Naive thymus-derived CD4-positive, alpha-beta T cell (primary cell): ENCODE data around the gene LGALS8. TPM values are rescaled to one million over a fixed set of nuclear protein-coding genes. Genes with fewer than 3 reads are reported as not detected.
A peak's percentile ranks its signal among the peaks of the same experiment; 100 is the strongest.
"Not testable (repeated sequence)": the region's sequence is repeated elsewhere in the genome, so short reads cannot be mapped to it uniquely, and the experiment has no call there.

ENCODE experiments used
- ATAC-seq: fragments of 150-1000 bp; cut with Tn5 transposase; 2 replicates; pipeline ENCODE4 v1.10.0; 2021; ENCODE audit warnings: mild to moderate bottlenecking, moderate library complexity
- CTCF ChIA-PET: fragments of 350-600 bp; sonication (Branson Sonifier 250); formaldehyde crosslinking; loops from one replicate; lab custom pipeline; 2021; ENCODE audit warnings: antibody characterized with exemption; lab: Charles Lee
- POLR2A ChIA-PET: fragments of 350-600 bp; sonication (Branson Sonifier 250); formaldehyde crosslinking; loops from one replicate; lab custom pipeline; 2021; ENCODE audit warnings: antibody characterized with exemption, inconsistent platforms; lab: Charles Lee
- DNase-seq, 9 donors: peaks; one replicate each; pipeline versions ENCODE4 v3.0.0 to v3.0.0-alpha.2; 2020 to 2022; ENCODE audit warnings: mixed read lengths in 1 of 9
- H3K27ac ChIP-seq: one replicate; pipeline ENCODE4 v1.7.0; 2013; ENCODE audit warnings: mild to moderate bottlenecking, low read depth, low read length, moderate library complexity
- H3K27me3 ChIP-seq, 2 donors: one replicate each; pipeline ENCODE4 v1.7.0; 2013; ENCODE audit warnings: low read length in 2 of 2, mild to moderate bottlenecking in 2 of 2, moderate library complexity in 2 of 2; ENCODE audit not compliant: control insufficient read depth in 2 of 2, insufficient read depth in 2 of 2
- H3K36me3 ChIP-seq, 3 experiments: 1 replicate in 2 of 3; 2 replicates in 1 of 3; pipeline ENCODE4 v1.7.0; 2013; ENCODE audit warnings: low read length in 3 of 3, mild to moderate bottlenecking in 3 of 3, moderate library complexity in 1 of 3; ENCODE audit not compliant: insufficient read depth in 3 of 3, control insufficient read depth in 2 of 3
- H3K4me1 ChIP-seq, 2 donors: one replicate each; pipeline ENCODE4 v1.7.0; 2013; ENCODE audit warnings: low read length in 2 of 2, mild to moderate bottlenecking in 2 of 2, moderate library complexity in 1 of 2; ENCODE audit not compliant: control insufficient read depth in 2 of 2, insufficient read depth in 2 of 2
- H3K4me3 ChIP-seq: 2 replicates; pipeline ENCODE4 v1.7.0; 2013; ENCODE audit warnings: mild to moderate bottlenecking, low read length
- H3K9me3 ChIP-seq, 3 experiments: 1 replicate in 2 of 3; 2 replicates in 1 of 3; pipeline ENCODE4 v1.7.0; 2013; ENCODE audit warnings: low read length in 3 of 3; ENCODE audit not compliant: control insufficient read depth in 2 of 3
- H3K27ac Mint-ChIP-seq, 9 donors: one replicate each; pipeline ENCODE4 v1.8.0; 2020 to 2022; ENCODE audit warnings: mixed read lengths in 9 of 9, mild to moderate bottlenecking in 8 of 9, moderate library complexity in 5 of 9, inconsistent platforms in 2 of 9
- H3K27me3 Mint-ChIP-seq, 5 donors: one replicate each; pipeline ENCODE4 v1.8.0; 2021 to 2022; ENCODE audit warnings: mixed read lengths in 5 of 5, mild to moderate bottlenecking in 1 of 5
- H3K36me3 Mint-ChIP-seq, 5 donors: one replicate each; pipeline ENCODE4 v1.8.0; 2020 to 2022; ENCODE audit warnings: mixed read lengths in 5 of 5, mild to moderate bottlenecking in 3 of 5, inconsistent platforms in 1 of 5
- H3K4me1 Mint-ChIP-seq, 7 donors: one replicate each; pipeline ENCODE4 v1.8.0; 2020 to 2022; ENCODE audit warnings: mixed read lengths in 7 of 7, mild to moderate bottlenecking in 3 of 7, inconsistent platforms in 1 of 7
- H3K4me3 Mint-ChIP-seq, 10 donors: one replicate each; pipeline ENCODE4 v1.8.0; 2020 to 2022; ENCODE audit warnings: mild to moderate bottlenecking in 10 of 10, mixed read lengths in 10 of 10, moderate library complexity in 6 of 10, inconsistent platforms in 2 of 10
- H3K9me3 Mint-ChIP-seq, 11 donors: one replicate each; pipeline ENCODE4 v1.8.0; 2020 to 2022; ENCODE audit warnings: mixed read lengths in 11 of 11, mild to moderate bottlenecking in 4 of 11, inconsistent platforms in 1 of 11, moderate library complexity in 1 of 11
- intact Hi-C, 2 donors: fragments of 100-400 bp; cut with micrococcal nuclease; formaldehyde crosslinking; loops; one replicate each; pipeline ENCODE4 v1.15.1; 2023
- polyA plus RNA-seq, 2 donors: library from polyadenylated mRNA; unstranded; fragments of 300-500 nt; fragmentation: Illumina TruSeq; gene quantifications; one replicate each; pipeline ENCODE4 v1.2.3, GENCODE V29; 2021
- total RNA-seq, 6 experiments: library from RNA in 5 of 6; stranded (reverse) in 5 of 6; gene quantifications; 1 replicate in 5 of 6; 2 replicates in 1 of 6; pipeline ENCODE4 v1.2.3 and lab custom pipeline; 2021 to 2026

Gene LGALS8
- total and polyA plus RNA-seq, 7 experiments from 2014 or later, result 41.3 to 143 (median 125) TPM

DNA sequence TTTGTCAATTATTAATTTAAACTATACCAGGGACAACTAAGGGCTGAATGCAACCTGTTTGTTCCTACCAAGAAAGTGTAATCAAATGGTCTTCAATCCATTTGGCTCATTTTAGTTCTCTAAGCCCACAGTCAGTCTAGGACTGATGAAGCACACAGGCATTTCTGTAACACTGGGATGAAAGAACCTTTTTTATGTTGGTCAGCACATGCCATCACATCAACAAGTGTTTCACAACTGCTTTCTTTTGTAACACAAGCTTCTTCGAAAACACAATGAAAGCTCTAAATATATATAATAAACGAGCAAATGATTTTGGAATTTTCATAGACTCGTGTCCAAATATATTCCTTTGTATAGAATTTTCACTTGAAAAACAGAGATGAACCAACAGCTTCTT lies 51.7 kb downstream of the LGALS8 start:
- peaks cover 10 to 63% (median 39%) of the 10 kb centered on the region in 3 experiments for H3K36me3 ChIP-seq
- H3K27ac Mint-ChIP-seq, result no peak overlapping the region
- H3K4me3 ChIP-seq, result no peak overlapping the region
- peaks cover 8 to 49% (median 37%) of the 10 kb centered on the region in 5 donors for H3K36me3 Mint-ChIP-seq
- no peaks in the 10 kb centered on the region for H3K27me3 Mint-ChIP-seq
- H3K27me3 ChIP-seq, result no peaks in the 10 kb centered on the region
- no peak for ATAC-seq
- DNase-seq, result no peak
- no peaks in the 10 kb centered on the region for H3K4me1 ChIP-seq
- H3K9me3 ChIP-seq, result no peaks in the 10 kb centered on the region
- intact Hi-C loops, result loop anchor here in 1 of 2 donors (2.0 kb wide), 1 partner anchor 13 kb away; no protein-coding TSS in a partner anchor
- H3K4me3 Mint-ChIP-seq, result no peak overlapping the region
- H3K27ac ChIP-seq, result no peak overlapping the region
- H3K4me1 Mint-ChIP-seq, result peaks cover 0 to 4% (median 0%) of the 10 kb centered on the region in 7 donors
- ChIA-PET POLR2A (no interaction called here), CTCF (no interaction called here)
- H3K9me3 Mint-ChIP-seq, result no peaks in the 10 kb centered on the region

- peaks cover 10 to 59% (median 39%) of the 10 kb centered on the region in 3 experiments for H3K36me3 ChIP-seq
- Mint-ChIP-seq H3K9me3 (no peaks in the 10 kb centered on the region), H3K4me3 (no peak overlapping the region), H3K4me1 (peaks cover 0 to 4% (median 0%) of the 10 kb centered on the region in 7 donors), H3K27ac (peak overlapping the region in 4 of 9 donors; percentile 11 to 49 (median 31)), H3K27me3 (no peaks in the 10 kb centered on the region), H3K36me3 (peaks cover 8 to 49% (median 38%) of the 10 kb centered on the region in 5 donors)
- ChIA-PET CTCF (no interaction called here), POLR2A (no interaction called here)
- no peaks in the 10 kb centered on the region for H3K4me1 ChIP-seq
- intact Hi-C loops, result no loop called here
- no peaks in the 10 kb centered on the region for H3K9me3 ChIP-seq
- H3K27me3 ChIP-seq, result no peaks in the 10 kb centered on the region
- H3K27ac ChIP-seq, result no peak overlapping the region
- no peak overlapping the region for H3K4me3 ChIP-seq
- ATAC-seq (no peak), DNase-seq (no peak)
These were observed 52.2 kb downstream of the LGALS8 start for GRCh38 chr1:236576004-236576403.

DNA sequence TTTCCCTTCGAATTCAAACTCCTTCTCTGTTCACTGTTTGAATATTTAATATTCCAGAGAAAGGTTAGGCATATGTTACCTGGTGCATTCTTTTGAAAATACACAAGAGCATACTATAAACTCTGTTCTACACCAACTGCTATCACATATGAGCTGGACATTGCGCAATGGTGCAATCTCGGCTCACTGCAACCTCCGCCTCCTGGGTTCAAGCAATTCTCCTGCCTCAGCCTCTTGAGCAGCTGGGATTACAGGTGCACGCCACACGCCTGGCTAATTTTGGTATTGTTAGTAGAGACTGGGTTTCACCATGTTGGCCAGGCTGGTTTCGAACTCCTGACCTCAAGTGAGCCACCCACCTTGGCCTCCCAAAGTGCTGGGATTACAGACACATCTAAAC lies 53.3 kb downstream of the LGALS8 start:
- DNase-seq, H3K4me1 Mint-ChIP-seq, H3K9me3 Mint-ChIP-seq, CTCF ChIA-PET, intact Hi-C loops, H3K4me3 Mint-ChIP-seq, ATAC-seq, H3K27me3 ChIP-seq, H3K4me3 ChIP-seq, H3K27me3 Mint-ChIP-seq, H3K27ac Mint-ChIP-seq, H3K27ac ChIP-seq, POLR2A ChIA-PET, H3K4me1 ChIP-seq, H3K9me3 ChIP-seq: not testable (repeated sequence)
- peaks cover 4 to 51% (median 45%) of the 10 kb centered on the region in 5 donors for H3K36me3 Mint-ChIP-seq
- peaks cover 10 to 59% (median 40%) of the 10 kb centered on the region in 3 experiments for H3K36me3 ChIP-seq

DNA sequence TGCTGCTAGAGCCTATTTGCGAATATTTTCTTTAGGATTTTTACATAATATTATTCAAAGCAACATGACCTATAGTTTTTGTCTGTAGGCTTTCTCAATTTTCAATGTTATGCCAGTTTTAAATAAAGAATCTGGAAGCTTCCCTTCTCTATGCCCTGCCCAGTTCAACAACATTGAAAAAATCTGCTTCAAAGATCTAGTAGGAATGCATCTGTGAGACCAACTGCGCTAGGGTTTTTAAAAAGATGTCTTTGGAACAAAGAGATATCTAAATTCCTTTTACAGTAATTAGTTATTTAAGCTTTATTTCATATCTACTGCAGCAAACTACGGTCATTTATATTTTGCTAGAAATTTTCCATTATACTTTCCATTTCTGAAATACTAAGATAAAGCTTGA lies 54.9 kb downstream of the LGALS8 start:
- ATAC-seq (no peak), DNase-seq (no peak)
- Mint-ChIP-seq H3K4me1 (peaks cover 0 to 4% (median 0%) of the 10 kb centered on the region in 7 donors), H3K4me3 (no peak overlapping the region), H3K9me3 (no peaks in the 10 kb centered on the region), H3K27me3 (no peaks in the 10 kb centered on the region), H3K27ac (no peak overlapping the region), H3K36me3 (peaks cover 4 to 45% (median 37%) of the 10 kb centered on the region in 5 donors)
- Histone ChIP-seq H3K27me3 (no peaks in the 10 kb centered on the region), H3K27ac (no peak overlapping the region), H3K9me3 (no peaks in the 10 kb centered on the region), H3K4me1 (no peaks in the 10 kb centered on the region), H3K36me3 (peaks cover 0 to 60% (median 29%) of the 10 kb centered on the region in 3 experiments), H3K4me3 (no peak overlapping the region)
- intact Hi-C loops, result no loop called here
- ChIA-PET CTCF (no interaction called here), POLR2A (no interaction called here)

GRCh38 chr1:236580404-236580803 lies 56.6 kb downstream of the LGALS8 start:
- CTCF ChIA-PET, result not testable (repeated sequence)

GRCh38 chr1:236581528-236581927 lies 57.7 kb downstream of the LGALS8 start:
- POLR2A ChIA-PET, result interaction anchor here (0.6 kb wide), 1 partner anchor 388 kb away, joined by 3 read pairs; no protein-coding TSS in a partner anchor

More at GRCh38 chr1:236580404-236580803, 56.6 kb downstream of the LGALS8 start:
- peaks cover 9 to 44% (median 35%) of the 10 kb centered on the region in 5 donors for H3K36me3 Mint-ChIP-seq
- intact Hi-C loops, POLR2A ChIA-PET, H3K4me1 Mint-ChIP-seq, H3K4me3 Mint-ChIP-seq, ATAC-seq, H3K9me3 Mint-ChIP-seq, H3K27me3 ChIP-seq, H3K4me3 ChIP-seq, H3K9me3 ChIP-seq, H3K4me1 ChIP-seq, DNase-seq, H3K27me3 Mint-ChIP-seq, H3K27ac ChIP-seq: not testable (repeated sequence)
- H3K36me3 ChIP-seq, result peaks cover 6 to 65% (median 30%) of the 10 kb centered on the region in 3 experiments
- peak overlapping the region in 1 of 9 donors; percentile 1 for H3K27ac Mint-ChIP-seq

DNA sequence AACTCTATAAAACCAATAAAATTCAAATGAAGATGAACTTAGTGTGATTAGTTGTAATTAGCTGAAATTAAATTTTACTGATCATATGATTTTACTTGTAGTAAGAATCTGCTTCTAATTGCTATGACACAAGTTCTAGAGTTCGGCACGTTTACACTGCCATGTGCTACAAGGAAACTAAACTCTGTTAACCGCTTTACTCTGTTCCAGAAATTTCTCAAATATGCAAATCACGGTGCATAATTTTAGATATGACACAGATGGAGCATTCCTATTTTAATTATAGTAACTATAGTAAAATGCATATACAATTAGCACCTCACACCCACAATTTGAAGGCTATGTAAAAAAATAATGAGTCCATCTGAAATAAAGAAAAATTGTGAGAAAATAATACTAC lies 65.7 kb downstream of the LGALS8 start:
- Mint-ChIP-seq H3K4me3 (no peak overlapping the region), H3K27ac (no peak overlapping the region), H3K27me3 (no peaks in the 10 kb centered on the region), H3K9me3 (no peaks in the 10 kb centered on the region), H3K4me1 (peaks cover 0 to 12% (median 0%) of the 10 kb centered on the region in 7 donors), H3K36me3 (peaks cover 10 to 59% (median 29%) of the 10 kb centered on the region in 5 donors)
- no peaks in the 10 kb centered on the region for H3K27me3 ChIP-seq
- no peak overlapping the region for H3K4me3 ChIP-seq
- H3K9me3 ChIP-seq, result no peaks in the 10 kb centered on the region
- H3K4me1 ChIP-seq, result no peaks in the 10 kb centered on the region
- ATAC-seq (no peak), DNase-seq (no peak)
- intact Hi-C loops, result loop anchor here in 1 of 2 donors (2.0 kb wide), 1 partner anchor 15 kb away; no protein-coding TSS in a partner anchor
- ChIA-PET CTCF (no interaction called here), POLR2A (no interaction called here)
- no peak overlapping the region for H3K27ac ChIP-seq
- peaks cover 10 to 74% (median 49%) of the 10 kb centered on the region in 3 experiments for H3K36me3 ChIP-seq

More at GRCh38 chr1:236581528-236581927, 57.7 kb downstream of the LGALS8 start:
- Mint-ChIP-seq H3K36me3 (peaks cover 7 to 42% (median 30%) of the 10 kb centered on the region in 5 donors), H3K9me3 (no peaks in the 10 kb centered on the region), H3K4me3 (no peak overlapping the region), H3K4me1 (no peaks in the 10 kb centered on the region), H3K27me3 (no peaks in the 10 kb centered on the region), H3K27ac (peak overlapping the region in 1 of 9 donors; percentile 3)
- no peaks in the 10 kb centered on the region for H3K4me1 ChIP-seq
- no peak overlapping the region for H3K4me3 ChIP-seq
- H3K27me3 ChIP-seq, result no peaks in the 10 kb centered on the region
- H3K9me3 ChIP-seq, result no peaks in the 10 kb centered on the region
- H3K27ac ChIP-seq, result no peak overlapping the region
- DNase-seq, result no peak
- no peak for ATAC-seq
- H3K36me3 ChIP-seq, result peaks cover 6 to 64% (median 34%) of the 10 kb centered on the region in 3 experiments
- intact Hi-C loops, result no loop called here
- CTCF ChIA-PET, result interaction anchor here (0.6 kb wide), 1 partner anchor 55 kb away, joined by 4 read pairs; no protein-coding TSS in a partner anchor
